GM11168 (cell line): ENCODE measurements around the gene H2BW1.
"Not testable (repeated sequence)": the region's sequence is repeated elsewhere in the genome, so short reads cannot be mapped to it uniquely, and the experiment has no call there.

Source experiments
- in situ Hi-C: fragments of 300-500 bp; cut with MboI; formaldehyde crosslinking; loops from one replicate; pipeline ENCODE4 v1.12.0; 2022; ENCODE audit warnings: low sequenced_read_pairs; ENCODE audit not compliant: unreplicated experiment

Gene H2BW1, protein sequence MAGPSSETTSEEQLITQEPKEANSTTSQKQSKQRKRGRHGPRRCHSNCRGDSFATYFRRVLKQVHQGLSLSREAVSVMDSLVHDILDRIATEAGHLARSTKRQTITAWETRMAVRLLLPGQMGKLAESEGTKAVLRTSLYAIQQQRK

DNA sequence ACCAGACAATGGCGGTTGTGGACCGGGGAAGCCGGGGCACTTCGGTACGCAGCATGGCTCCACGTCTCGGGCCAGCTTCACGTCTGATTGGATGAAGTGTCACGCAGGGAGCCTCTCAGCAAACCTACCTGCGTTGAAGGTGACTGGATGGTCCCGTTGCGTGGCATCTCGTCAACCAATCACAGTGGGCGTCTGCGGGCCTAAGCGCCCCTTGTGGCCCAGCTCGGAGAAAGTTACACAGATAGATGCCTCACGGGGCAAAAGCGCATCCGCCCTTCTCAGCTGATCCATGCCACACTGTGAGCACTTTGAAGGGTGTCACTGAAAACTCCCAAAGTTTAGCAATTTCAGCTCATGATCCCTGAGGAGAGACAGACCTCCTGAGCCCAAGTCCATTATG is at the start of gene H2BW1:
H2BW1 (minus strand) TSS at position 103 of the 400 bp plus-strand sequence. CDS start 132 bp downstream, outside the sequence.
- in situ Hi-C loops: no loop called here

DNA sequence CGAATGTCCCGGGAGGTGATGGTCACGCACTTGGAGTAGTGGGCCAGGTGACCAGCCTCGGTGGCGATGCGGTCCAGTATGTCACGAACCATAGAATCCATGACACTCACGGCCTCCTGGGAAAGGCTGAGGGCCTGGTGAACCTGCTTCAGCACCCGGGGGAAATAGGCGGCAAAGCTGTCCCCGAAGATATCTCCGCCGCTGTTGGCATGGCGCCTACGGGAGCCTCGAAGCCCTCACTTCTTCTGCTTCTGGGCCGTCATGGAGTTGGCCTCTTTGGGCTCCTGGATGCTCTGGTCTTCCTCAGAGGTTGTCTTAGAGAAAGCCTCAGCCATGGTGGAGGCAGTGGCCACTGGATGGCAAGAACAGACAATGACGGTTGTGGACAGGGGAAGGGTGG is 49.1 kb upstream of the H2BW1 start:
- in situ Hi-C loops: not testable (repeated sequence)

DNA sequence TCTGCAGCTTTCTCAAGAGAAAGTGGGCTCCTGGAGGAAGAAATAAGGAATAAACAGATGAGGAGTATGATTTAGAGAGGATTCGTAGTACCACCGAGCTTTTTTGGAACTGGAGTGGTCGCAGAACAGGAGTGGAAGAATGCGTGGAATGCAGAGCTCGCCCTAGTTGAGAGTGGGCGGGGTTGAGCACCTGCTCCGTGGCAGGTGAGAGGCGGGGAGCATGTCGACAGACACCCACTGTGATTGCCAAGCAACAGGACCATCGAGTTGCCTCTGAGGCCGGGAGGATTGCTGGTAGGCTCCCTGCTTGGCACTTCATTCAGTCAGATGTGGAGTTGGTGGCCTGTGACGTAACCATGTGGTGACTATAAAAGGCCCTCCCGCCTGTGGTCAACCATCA is 41.4 kb upstream of the H2BW1 start:
- in situ Hi-C loops: not testable (repeated sequence)

DNA sequence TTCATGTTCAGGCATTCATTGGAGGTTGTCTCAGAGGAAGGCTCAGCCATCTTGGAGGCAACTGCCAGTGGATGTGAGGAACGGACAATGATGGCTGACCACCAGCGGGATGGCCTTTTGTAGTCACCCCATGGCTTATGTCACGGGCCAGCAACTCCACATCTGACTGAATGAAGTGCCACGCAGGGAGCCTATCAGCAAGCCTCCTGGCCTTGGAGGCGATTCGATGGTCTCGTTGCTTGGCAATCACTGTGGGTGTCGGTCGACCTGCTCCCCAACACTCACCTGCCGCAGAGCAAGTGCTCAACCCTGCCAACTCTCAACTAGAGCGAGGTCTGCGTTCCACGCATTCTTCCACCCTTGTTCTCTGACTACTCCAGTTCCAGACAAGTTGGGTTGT is 33.7 kb upstream of the H2BW1 start:
- in situ Hi-C loops: no loop called here

DNA sequence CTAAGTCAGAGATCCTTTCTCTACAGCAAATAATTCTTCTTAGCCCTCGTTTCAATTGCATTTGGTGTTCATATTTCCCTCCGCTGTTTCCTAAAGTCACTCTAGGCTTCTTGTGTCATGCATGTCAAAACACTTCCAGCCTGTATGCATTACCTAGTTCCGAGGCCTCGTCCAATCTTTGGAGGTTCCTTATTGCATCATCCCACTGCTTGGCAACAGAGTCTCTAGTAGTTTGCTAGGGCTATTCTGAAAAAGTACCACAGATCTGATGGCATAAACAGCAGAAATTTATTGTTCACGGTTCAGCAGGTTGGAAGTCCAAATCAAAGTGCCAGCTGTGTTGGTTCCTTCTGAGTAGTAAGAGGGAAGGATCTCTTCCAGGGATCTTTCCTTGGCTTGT is 32.1 kb upstream of the H2BW1 start:
- in situ Hi-C loops: no loop called here

DNA sequence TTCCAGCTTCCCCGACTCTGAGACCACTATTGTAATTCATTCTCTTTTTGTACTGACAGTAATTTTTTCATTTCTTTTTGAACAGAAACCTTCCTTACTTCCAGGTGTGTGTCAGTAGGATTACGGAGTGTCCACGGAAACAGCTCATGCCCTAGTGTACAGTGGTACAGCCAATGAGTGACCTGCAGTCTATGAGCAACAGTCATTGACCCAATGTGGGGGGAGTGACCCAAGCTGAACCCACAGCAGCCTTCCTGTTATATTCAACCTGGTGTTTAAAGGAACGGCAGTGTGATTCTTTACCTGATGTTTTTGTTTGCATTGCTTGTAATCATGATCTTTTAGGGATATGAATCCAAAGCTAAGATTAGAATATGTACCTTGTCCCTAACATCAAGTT is 27.5 kb upstream of the H2BW1 start:
- in situ Hi-C loops: no loop called here

DNA sequence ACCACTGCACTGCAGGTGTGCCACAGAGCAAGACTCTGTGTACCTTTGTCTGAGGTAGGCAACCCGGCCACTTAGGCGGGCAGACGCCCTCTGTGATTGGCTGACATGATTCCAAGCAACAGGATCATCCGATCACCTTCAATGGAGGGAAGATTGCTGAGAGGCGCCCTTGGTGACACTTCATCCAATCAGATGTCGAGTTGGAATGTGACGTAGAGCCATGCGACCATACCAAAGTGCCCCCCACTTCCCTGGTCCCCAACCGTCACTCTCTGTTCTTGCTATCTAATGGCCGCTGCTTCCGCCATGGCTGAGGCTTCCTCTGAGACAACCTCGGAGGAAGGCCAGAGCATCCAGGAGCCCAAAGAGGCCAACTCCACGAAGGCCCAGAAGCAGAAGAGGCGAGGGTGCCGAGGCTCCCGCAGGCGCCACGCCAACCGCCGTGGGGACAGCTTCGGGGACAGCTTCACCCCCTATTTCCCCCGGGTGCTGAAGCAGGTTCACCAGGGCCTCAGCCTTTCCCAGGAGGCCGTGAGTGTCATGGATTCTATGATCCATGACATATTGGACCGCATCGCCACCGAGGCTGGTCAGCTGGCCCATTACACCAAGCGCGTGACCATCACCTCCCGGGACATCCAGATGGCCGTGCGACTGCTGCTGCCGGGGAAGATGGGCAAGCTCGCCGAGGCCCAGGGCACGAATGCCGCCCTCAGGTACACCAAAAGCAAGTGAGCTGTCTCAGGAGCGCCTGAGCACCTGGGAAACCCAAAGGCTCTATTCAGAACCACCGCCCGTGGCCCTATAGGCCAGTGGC is 26.4 kb upstream of the H2BW1 start, which contains the start of gene H2BW2:
H2BW2 (plus strand) TSS at position 268 of the 817 bp plus-strand sequence; CDS start at position 307, 39 bp downstream.
- in situ Hi-C loops: no loop called here

DNA sequence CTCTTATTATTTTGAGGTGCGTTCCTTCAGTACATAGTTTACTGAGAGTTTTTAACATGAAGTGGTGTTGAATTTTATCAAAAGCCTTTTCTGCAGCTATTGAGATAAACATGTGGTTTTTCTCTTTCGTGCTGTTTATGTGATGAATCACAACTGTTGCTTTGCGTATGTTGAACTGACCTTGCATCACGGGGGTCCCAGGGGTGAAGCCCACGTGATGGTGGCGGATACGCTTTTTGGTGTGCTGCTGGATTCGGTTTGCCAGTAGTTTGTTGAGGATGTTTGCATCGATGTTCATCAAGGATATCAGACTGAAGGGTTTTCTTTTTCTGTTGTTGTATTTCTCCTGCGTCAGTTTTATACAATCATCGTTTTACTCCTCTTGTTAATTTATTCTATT is 4.6 kb upstream of the H2BW1 start:
- in situ Hi-C loops: no loop called here

DNA sequence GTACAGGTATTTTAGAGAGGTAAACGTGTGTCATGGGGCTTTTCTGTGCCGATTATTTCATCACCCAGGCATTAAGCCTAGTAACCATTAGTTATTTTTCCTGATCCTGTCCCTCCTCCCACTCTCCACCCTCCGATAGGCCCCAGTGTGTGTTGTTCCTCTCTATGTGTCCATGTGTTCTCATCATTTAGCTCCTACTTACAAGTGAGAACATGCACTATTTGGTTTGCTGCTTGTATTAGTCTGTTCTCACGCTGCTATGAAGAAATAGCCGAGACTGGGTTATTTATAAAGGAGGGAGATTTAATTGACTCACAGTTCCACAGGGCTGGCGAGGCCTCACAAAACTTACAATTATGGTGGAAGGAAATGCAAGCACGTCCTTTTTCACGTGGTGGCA is 2.1 kb upstream of the H2BW1 start:
- in situ Hi-C loops: not testable (repeated sequence)

DNA sequence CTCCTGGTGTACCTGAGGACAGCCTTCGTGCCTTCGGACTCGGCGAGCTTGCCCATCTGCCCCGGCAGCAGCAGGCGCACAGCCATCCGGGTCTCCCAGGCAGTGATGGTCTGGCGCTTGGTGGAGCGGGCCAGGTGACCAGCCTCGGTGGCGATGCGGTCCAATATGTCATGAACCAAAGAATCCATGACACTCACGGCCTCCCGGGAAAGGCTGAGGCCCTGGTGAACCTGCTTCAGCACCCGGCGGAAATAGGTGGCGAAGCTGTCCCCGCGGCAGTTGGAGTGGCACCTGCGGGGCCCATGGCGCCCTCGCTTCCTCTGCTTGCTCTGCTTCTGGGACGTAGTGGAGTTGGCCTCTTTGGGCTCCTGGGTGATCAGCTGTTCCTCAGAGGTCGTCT is 350 bp downstream of the H2BW1 start:
- in situ Hi-C loops: no loop called here

DNA sequence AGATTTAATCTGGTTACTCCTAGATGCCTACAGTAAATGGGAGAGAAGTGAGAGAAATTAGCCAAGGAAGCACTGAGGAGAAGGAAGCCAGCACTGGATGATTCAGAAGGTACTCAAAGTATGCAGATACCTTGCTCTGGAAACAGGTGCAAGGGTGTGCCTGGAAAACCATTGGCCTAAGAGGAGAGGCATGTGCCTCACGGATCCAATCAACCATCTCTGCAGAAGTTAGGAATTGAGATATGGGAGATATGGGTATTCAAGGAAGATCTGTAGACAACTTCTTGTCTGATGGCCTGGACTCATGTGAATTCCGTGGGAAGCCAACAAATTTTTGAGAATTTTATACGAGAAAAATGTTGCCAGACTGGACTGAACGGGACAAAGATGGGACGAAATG is 4.7 kb downstream of the H2BW1 start:
- in situ Hi-C loops: no loop called here

DNA sequence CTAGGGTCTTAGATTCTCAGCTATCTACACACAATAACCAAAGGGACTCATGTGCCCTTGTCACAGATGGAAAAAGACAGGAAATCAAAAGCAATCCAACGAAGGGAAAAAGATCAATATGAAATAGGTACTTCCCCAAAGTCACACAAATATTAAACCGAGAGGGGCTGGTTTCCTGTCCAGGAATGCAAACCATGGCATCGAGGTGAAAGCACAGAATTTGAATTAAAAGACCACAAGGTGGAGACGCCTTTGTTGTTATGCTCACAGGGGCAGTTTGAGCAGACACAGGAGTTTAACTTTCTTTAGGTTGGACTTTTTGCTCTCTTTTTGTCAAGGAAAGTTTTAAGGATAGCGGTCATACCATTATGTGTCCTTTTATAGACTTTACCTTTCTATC is 14.3 kb downstream of the H2BW1 start:
- in situ Hi-C loops: no loop called here

DNA sequence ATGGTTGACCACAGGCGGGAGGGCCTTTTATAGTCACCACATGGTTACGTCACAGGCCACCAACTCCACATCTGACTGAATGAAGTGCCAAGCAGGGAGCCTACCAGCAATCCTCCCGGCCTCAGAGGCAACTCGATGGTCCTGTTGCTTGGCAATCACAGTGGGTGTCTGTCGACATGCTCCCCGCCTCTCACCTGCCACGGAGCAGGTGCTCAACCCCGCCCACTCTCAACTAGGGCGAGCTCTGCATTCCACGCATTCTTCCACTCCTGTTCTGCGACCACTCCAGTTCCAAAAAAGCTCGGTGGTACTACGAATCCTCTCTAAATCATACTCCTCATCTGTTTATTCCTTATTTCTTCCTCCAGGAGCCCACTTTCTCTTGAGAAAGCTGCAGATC is 30.0 kb downstream of the H2BW1 start:
- in situ Hi-C loops: not testable (repeated sequence)

DNA sequence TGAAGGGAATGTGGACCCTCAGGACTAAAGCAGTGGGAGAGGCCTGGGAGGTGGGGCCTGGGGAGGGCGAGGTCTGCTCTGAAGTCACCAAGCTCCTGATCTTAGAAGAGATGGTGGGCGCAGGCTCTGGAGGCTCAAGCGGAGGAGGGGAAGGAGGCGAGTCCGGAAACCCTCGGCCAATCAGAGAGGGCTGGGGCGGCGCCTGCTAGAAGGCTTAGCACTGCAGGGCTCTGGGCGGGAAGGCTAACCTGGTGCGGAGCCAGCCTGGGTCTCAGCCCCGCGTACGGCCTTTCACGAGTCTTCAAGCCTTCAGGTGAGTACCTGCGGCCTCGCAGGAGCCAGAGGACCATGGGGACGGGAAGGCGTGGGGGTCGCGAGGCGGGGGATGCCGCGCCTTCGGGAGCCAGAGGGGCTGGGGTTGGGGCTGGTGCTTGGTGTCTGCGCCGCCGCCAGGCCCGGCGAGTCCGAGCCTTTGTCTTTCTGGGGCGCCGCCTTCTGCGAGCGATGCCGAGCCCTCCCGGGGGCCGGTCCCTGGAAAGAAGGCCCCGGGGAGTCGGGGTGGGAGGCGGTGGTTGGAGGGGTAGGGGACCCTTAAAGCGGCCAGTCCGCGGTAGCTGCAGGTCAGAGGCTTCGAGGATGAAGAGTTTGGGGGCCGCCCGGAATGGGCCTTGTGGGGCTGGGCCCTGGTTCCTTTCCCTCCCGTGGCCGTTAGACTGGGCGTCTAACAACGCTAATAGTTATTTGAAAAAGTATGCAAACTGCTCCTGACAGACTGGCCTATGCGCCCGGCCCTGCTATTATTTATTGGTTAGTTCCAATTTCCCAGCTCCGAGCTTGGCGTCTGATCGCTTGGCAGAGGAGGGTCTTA is 50.9 kb downstream of the H2BW1 start, which contains the start of gene TMSB15B:
TMSB15B (plus strand) TSS at position 217 of the 868 bp plus-strand sequence.
- in situ Hi-C loops: not testable (repeated sequence)
